HepG2 (cell line): ENCODE results near the gene RAB36. TPM values are rescaled to one million over a fixed set of nuclear protein-coding genes. Genes with fewer than 3 reads are reported as not detected.

Experiments used
- ATAC-seq: fragments of 200-7000 bp; cut with Tn5 transposase; 3 replicates; pipeline ENCODE4 v1.9.1; 2020; ENCODE audit warnings: mild to moderate bottlenecking, moderate library complexity
- BruUV-seq: library from RNA; stranded (reverse); fragments of 400-500 nt; replicated peaks from 2 replicates; lab custom pipeline; 2021; lab: Mats Ljungman, UMichigan
- CTCF ChIA-PET: fragments of 300-600 bp; formaldehyde crosslinking; extraction: SDS; loops from one replicate; lab custom pipeline; 2021; ENCODE audit warnings: low total read pairs, inconsistent platforms, low intra/inter-chr PET ratio; lab: Yijun Ruan, JAX
- POLR2A ChIA-PET: fragments of 350-600 bp; sonication (Branson Sonifier 250); formaldehyde crosslinking; loops from one replicate; lab custom pipeline; 2020; ENCODE audit warnings: antibody characterized with exemption, inconsistent platforms; lab: Yijun Ruan, JAX
- DNase-seq: peaks from one replicate; pipeline ENCODE4 v3.0.0-alpha.2; 2015; ENCODE audit warnings: low spot score
- FAIRE-seq: peaks from 3 replicates; lab custom pipeline; 2011; peaks lifted over from hg19 to GRCh38; lab: Jason Lieb, UNC
- H2AFZ ChIP-seq: one replicate; pipeline ENCODE4 v1.6.1; 2011; ENCODE audit warnings: low read length, inconsistent platforms
- H3K27ac ChIP-seq: fragments of 300-600 bp; 3 replicates; pipeline ENCODE4 v1.8.0; 2011; ENCODE audit warnings: mixed run types, mild to moderate bottlenecking, mixed read lengths, low read length, inconsistent platforms; ENCODE audit not compliant: insufficient read depth; ENCODE audit errors: extremely low read length
- H3K27me3 ChIP-seq, 2 experiments: fragments of 200-600 bp in 1 of 2; 2 replicates in 1 of 2; 3 replicates in 1 of 2; pipeline versions ENCODE4 v1.6.0 to v1.8.0; 2011; ENCODE audit warnings: low read length in 2 of 2, mild to moderate bottlenecking in 2 of 2, moderate library complexity in 2 of 2, inconsistent platforms in 1 of 2; ENCODE audit not compliant: insufficient read depth in 2 of 2, control insufficient read depth in 1 of 2
- H3K36me3 ChIP-seq, 2 experiments: fragments of 200-600 bp in 1 of 2; replicated peaks in 1 of 2; 2 replicates in 1 of 2; 3 replicates in 1 of 2; pipeline versions ENCODE4 v1.5.1 to v1.8.0; 2011; ENCODE audit warnings: low read length in 2 of 2, inconsistent platforms in 1 of 2; ENCODE audit not compliant: insufficient read depth in 2 of 2, control insufficient read depth in 1 of 2
- H3K4me1 ChIP-seq: 2 replicates; pipeline ENCODE4 v1.5.1; 2012; ENCODE audit warnings: low read length, inconsistent platforms; ENCODE audit not compliant: insufficient read depth
- H3K4me2 ChIP-seq: 2 replicates; pipeline ENCODE4 v1.6.0; 2011; ENCODE audit warnings: low read depth, low read length, inconsistent platforms
- H3K4me3 ChIP-seq, 3 experiments: fragments of 200-600 bp in 1 of 3; sonication (generic), shearing (Covaris generic) in 1 of 3; replicated peaks in 1 of 3; 2 replicates each; pipeline ENCODE4 v1.5.1; 2011 to 2016; ENCODE audit warnings: low read length in 3 of 3, inconsistent platforms in 2 of 3, low read depth in 2 of 3, mild to moderate bottlenecking in 2 of 3, control low read depth in 1 of 3, mixed read lengths in 1 of 3; ENCODE audit not compliant: insufficient read depth in 1 of 3
- H3K79me2 ChIP-seq: one replicate; pipeline ENCODE4 v1.6.1; 2011; ENCODE audit warnings: low read length, inconsistent platforms; ENCODE audit not compliant: insufficient read depth
- H3K9ac ChIP-seq: 2 replicates; pipeline ENCODE4 v1.6.0; 2011; ENCODE audit warnings: mild to moderate bottlenecking, low read depth, low read length, inconsistent platforms; ENCODE audit not compliant: insufficient read depth
- H3K9me3 ChIP-seq: 2 replicates; pipeline ENCODE4 v1.5.1; 2012; ENCODE audit warnings: mild to moderate bottlenecking, low read length
- H4K20me1 ChIP-seq: 2 replicates; pipeline ENCODE4 v1.6.0; 2011; ENCODE audit warnings: inconsistent platforms, mild to moderate bottlenecking, low read length, moderate library complexity; ENCODE audit not compliant: insufficient read depth
- HOXA9 ChIP-seq: sonication (generic); formaldehyde crosslinking; IDR thresholded peaks from 2 replicates; pipeline ENCODE4 v1.8.1; 2022; ENCODE audit warnings: missing genetic modification reagents, mild to moderate bottlenecking, moderate library complexity, borderline replicate concordance
- ISL2 ChIP-seq: sonication (generic); formaldehyde crosslinking; IDR thresholded peaks from 2 replicates; pipeline ENCODE4 v1.5.0; 2020; ENCODE audit warnings: missing genetic modification reagents
- NR2F6 ChIP-seq, 2 experiments: IDR thresholded peaks; 2 replicates each; pipeline ENCODE4 v1.6.1; 2016; ENCODE audit warnings: antibody characterized with exemption in 1 of 2, mild to moderate bottlenecking in 1 of 2
- PRMT3 ChIP-seq: sonication (generic); formaldehyde crosslinking; IDR thresholded peaks from 2 replicates; pipeline ENCODE4 v1.8.1; 2022; ENCODE audit warnings: low read depth, mild to moderate bottlenecking, moderate library complexity, missing genetic modification reagents, borderline replicate concordance
- PTBP1 ChIP-seq: fragments of 200-400 bp; formaldehyde crosslinking; IDR thresholded peaks from 2 replicates; pipeline ENCODE4 v1.6.1; 2018; ENCODE audit warnings: low read length, low read depth; ENCODE audit not compliant: poor library complexity, severe bottlenecking
- SMC3 ChIP-seq: IDR thresholded peaks from 2 replicates; pipeline ENCODE4 v1.6.1; 2011; ENCODE audit warnings: low read length, improper control_type of control experiment
- ZC3H4 ChIP-seq: sonication (generic); formaldehyde crosslinking; IDR thresholded peaks from 2 replicates; pipeline ENCODE4 v1.4.0; 2020; ENCODE audit warnings: missing genetic modification reagents, borderline replicate concordance
- ZNF530 ChIP-seq: sonication (generic); formaldehyde crosslinking; IDR thresholded peaks from 2 replicates; pipeline ENCODE4 v1.5.0; 2020; ENCODE audit warnings: low read depth, mild to moderate bottlenecking, missing genetic modification reagents
- ZNF75D ChIP-seq: sonication (generic); formaldehyde crosslinking; IDR thresholded peaks from 2 replicates; pipeline ENCODE4 v1.8.1; 2023; ENCODE audit warnings: missing genetic modification reagents, mild to moderate bottlenecking, borderline replicate concordance
- ZNF773 ChIP-seq: sonication (generic); formaldehyde crosslinking; IDR thresholded peaks from 2 replicates; pipeline ENCODE4 v1.4.0; 2020; ENCODE audit warnings: missing genetic modification reagents, borderline replicate concordance
- WGBS: methylation state at CpG from one replicate; pipeline ENCODE4 v1.1.6; 2017; ENCODE audit warnings: low lambda C conversion rate; 5-methylcytosine and 5-hydroxymethylcytosine counted together
- in situ Hi-C: cut with HindIII; loops from 2 replicates; pipeline ENCODE4 v1.10.0; 2017; ENCODE audit warnings: low pct_unique_long_range_greater_than_20kb; ENCODE audit not compliant: extremely low pct_ligation_motif_present
- intact Hi-C: fragments of 100-400 bp; cut with micrococcal nuclease; formaldehyde crosslinking; loops from one replicate; pipeline ENCODE4 v1.10.0; 2022; ENCODE audit not compliant: unreplicated experiment
- polyA plus RNA-seq, 8 experiments: library from polyadenylated mRNA; depleted of rRNA in 3 of 8; stranded (reverse) in 7 of 8; unstranded in 1 of 8; fragments of >200 nt; fragmentation: Illumina TruSeq in 4 of 8; extraction: Trizol in 4 of 8; gene quantifications; 2 replicates each; pipeline versions ENCODE4 v1.2.1 to v1.2.3, GENCODE V29; 2011 to 2016; ENCODE audit warnings: low read depth in 4 of 8, missing spikeins in 1 of 8, mixed read lengths in 1 of 8; ENCODE audit not compliant: insufficient read depth in 1 of 8
- total RNA-seq, 5 experiments: library from RNA; depleted of rRNA; stranded (reverse); fragments of >200 nt; fragmentation: Illumina TruSeq; extraction: Trizol; gene quantifications; 2 replicates each; pipeline ENCODE4 v1.2.3, GENCODE V29; 2016; ENCODE audit warnings: low read depth in 1 of 5
- TF ChIP-seq, protein P1 (sequence below): sonication (generic); formaldehyde crosslinking; IDR thresholded peaks from 2 replicates; pipeline ENCODE4 v1.5.0; 2020; ENCODE audit warnings: mild to moderate bottlenecking, missing genetic modification reagents
- TF ChIP-seq, protein P2 (sequence below): sonication (generic); formaldehyde crosslinking; IDR thresholded peaks from 2 replicates; pipeline ENCODE4 v1.4.0; 2020; ENCODE audit warnings: mild to moderate bottlenecking, missing genetic modification reagents
- TF ChIP-seq, protein P3 (sequence below): sonication (generic); formaldehyde crosslinking; IDR thresholded peaks from 2 replicates; pipeline ENCODE4 v1.8.1; 2022; ENCODE audit warnings: mild to moderate bottlenecking, missing genetic modification reagents

RAB36 gene
- total and polyA plus RNA-seq, 2 of the 13 experiments (the other 11 are each of a cell fraction or from before 2014, with no cell fraction given), result 0.24 to 0.86 TPM

DNA sequence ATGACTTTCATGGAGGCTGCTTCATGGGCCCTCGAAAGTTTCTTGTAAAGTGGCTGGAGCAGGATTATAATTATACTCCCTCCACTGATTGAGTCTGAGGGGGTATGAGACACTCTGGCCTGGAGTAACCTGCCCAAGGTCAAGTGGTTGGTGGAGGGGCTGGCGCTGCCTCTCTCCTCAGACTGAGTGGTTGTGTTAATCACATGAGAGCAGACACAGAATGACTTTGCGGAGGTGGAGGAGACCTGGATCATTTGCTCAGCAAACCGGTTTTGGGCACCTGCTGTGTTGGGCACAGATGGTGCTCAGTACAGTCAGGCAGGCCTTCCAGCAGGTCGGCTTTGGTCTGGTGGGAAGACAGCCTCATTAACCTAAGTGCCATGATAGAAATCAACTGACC lies 46.9 kb downstream of the RAB36 start:
- Histone ChIP-seq H3K4me1 (no peaks in the 10 kb centered on the region), H3K4me2 (no peak overlapping the region), H3K36me3 (peaks cover 14 to 66% of the 10 kb centered on the region in 2 experiments; a peak in 4 of 5 replicates), H3K9me3 (no peaks in the 10 kb centered on the region), H3K9ac (no peak overlapping the region), H3K27me3 (no peaks in the 10 kb centered on the region), H2AFZ (no peak overlapping the region), H4K20me1 (peaks cover 7% of the 10 kb centered on the region), H3K4me3 (no peak overlapping the region), H3K79me2 (peaks cover 83% of the 10 kb centered on the region), H3K27ac (no peak overlapping the region)
- in situ Hi-C loops (no loop called here), intact Hi-C loops (no loop called here)
- FAIRE-seq, result no peak
- POLR2A ChIA-PET, result no interaction called here
- 86% methylated on average over 2 of the region's 5 CpGs for WGBS
- ATAC-seq, result no peak
- BruUV-seq, result no TSS peak
- no peak for DNase-seq
- CTCF ChIA-PET, result no interaction called here
- TF ChIP-seq NR2F6 (IDR thresholded peaks at IDR 0.05) (no peak), NR2F6 (CRISPR knock-in tag; IDR thresholded peaks at IDR 0.05) (no peak), ZNF773 (CRISPR knock-in tag) (no peak), PTBP1 (no peak), ISL2 (CRISPR knock-in tag) (no peak), ZNF530 (CRISPR knock-in tag) (no peak), PRMT3 (no peak), HOXA9 (CRISPR knock-in tag) (no peak), ZC3H4 (no peak), SMC3 (no peak), ZNF75D (CRISPR knock-in tag) (no peak)
- TF ChIP-seq, protein P1, sequence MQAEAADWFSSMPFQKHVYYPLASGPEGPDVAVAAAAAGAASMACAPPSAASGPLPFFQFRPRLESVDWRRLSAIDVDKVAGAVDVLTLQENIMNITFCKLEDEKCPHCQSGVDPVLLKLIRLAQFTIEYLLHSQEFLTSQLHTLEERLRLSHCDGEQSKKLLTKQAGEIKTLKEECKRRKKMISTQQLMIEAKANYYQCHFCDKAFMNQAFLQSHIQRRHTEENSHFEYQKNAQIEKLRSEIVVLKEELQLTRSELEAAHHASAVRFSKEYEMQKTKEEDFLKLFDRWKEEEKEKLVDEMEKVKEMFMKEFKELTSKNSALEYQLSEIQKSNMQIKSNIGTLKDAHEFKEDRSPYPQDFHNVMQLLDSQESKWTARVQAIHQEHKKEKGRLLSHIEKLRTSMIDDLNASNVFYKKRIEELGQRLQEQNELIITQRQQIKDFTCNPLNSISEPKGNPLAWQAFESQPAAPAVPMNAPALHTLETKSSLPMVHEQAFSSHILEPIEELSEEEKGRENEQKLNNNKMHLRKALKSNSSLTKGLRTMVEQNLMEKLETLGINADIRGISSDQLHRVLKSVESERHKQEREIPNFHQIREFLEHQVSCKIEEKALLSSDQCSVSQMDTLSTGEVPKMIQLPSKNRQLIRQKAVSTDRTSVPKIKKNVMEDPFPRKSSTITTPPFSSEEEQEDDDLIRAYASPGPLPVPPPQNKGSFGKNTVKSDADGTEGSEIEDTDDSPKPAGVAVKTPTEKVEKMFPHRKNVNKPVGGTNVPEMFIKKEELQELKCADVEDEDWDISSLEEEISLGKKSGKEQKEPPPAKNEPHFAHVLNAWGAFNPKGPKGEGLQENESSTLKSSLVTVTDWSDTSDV (CRISPR knock-in tag), result no peak
- TF ChIP-seq, protein P2, sequence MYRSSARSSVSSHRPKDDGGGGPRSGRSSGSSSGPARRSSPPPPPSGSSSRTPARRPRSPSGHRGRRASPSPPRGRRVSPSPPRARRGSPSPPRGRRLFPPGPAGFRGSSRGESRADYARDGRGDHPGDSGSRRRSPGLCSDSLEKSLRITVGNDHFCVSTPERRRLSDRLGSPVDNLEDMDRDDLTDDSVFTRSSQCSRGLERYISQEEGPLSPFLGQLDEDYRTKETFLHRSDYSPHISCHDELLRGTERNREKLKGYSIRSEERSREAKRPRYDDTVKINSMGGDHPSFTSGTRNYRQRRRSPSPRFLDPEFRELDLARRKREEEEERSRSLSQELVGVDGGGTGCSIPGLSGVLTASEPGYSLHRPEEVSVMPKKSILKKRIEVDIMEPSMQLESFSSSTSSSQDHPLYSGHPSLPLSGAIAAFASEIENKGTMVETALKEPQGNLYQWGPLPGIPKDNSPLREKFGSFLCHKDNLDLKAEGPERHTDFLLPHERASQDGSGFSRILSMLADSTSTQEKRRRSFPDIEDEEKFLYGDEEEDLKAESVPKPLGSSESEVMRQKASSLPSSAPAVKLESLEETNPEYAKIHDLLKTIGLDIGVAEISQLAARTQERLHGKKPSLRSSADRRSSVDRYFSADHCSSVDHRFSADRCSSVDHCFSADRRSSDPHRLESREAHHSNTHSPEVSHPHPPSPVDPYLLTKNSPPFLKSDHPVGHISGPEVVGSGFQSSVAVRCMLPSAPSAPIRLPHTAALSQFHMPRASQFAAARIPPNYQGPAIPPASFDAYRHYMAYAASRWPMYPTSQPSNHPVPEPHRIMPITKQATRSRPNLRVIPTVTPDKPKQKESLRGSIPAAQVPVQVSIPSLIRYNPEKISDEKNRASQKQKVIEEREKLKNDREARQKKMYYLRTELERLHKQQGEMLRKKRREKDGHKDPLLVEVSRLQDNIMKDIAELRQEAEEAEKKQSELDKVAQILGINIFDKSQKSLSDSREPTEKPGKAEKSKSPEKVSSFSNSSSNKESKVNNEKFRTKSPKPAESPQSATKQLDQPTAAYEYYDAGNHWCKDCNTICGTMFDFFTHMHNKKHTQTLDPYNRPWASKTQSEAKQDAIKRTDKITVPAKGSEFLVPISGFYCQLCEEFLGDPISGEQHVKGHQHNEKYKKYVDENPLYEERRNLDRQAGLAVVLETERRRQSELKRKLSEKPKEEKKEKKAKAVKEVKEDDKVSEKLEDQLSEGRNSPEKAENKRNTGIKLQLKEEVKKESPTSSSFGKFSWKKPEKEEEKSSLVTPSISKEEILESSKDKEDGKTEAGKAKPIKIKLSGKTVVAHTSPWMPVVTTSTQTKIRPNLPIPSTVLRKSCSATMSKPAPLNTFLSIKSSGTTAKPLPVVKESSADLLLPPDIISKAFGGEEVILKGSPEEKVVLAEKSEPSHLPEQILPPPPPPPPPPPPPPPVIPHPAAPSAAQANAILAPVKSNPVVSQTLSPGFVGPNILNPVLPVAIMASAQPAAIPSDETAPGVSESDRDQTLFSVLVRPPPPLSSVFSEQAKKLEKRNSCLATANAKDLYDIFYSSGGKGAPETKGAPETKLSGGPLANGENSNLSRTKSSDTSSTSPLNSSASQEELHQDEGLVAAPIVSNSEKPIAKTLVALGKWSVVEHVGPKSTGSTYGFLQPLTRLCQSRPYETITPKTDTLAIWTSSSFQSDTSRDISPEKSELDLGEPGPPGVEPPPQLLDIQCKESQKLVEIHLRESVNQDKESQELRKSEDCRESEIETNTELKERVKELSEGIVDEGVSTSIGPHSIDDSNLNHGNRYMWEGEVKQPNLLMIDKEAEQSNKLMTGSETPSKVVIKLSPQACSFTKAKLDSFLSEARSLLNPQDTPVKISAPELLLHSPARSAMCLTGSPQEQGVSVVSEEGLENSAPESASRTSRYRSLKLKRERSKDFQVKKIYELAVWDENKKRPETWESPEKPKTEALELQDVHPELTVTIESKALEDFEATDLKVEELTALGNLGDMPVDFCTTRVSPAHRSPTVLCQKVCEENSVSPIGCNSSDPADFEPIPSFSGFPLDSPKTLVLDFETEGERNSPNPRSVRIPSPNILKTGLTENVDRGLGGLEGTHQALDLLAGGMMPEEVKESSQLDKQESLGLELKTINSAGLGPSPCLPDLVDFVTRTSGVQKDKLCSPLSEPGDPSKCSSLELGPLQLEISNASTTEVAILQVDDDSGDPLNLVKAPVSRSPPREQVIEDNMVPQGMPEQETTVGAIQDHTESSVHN, result no peak
- TF ChIP-seq, protein P3, sequence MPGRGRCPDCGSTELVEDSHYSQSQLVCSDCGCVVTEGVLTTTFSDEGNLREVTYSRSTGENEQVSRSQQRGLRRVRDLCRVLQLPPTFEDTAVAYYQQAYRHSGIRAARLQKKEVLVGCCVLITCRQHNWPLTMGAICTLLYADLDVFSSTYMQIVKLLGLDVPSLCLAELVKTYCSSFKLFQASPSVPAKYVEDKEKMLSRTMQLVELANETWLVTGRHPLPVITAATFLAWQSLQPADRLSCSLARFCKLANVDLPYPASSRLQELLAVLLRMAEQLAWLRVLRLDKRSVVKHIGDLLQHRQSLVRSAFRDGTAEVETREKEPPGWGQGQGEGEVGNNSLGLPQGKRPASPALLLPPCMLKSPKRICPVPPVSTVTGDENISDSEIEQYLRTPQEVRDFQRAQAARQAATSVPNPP (CRISPR knock-in tag), result no peak
